ENCODE results near the gene COL6A3. TPM values are rescaled to one million over a fixed set of nuclear protein-coding genes. Genes with fewer than 3 reads are reported as not detected.

COL6A3 gene
- total and polyA plus RNA-seq, 2 of the 13 experiments (the other 11 are each of a cell fraction or from before 2014, with no cell fraction given), result 0.03 TPM; not detected in 1

DNA sequence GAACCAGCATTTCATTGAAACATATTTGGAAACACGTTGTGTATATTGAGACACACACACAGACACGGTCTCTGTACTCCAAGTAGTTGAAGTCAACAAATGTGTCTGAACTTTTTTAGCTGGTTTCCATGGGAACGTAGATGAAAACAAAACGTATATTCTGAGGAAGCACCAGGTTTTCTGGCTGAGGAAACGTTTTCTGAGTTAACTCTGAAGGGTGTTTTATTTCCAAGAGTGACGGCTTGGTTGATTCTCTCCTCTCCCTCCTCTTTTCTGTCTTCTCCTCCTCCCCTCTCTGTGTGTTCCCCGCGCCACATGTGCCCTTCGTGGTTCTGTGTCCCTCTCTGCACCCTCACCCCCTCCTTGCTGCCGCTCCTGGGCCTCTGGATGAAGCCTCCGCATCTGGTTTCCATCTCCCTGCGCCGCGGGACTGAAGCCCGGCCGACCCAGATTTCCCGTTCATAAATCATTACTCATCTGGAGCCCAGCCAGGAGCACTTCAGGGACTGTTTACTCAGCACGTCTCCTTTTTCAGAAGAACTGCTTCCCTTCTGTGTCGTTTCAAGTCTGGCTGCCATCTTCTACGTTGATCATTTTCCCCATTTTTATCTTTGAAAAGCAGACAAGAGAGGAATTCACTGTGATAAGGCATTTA is 122.7 kb downstream of the COL6A3 start (continued):
- no peak for TF ChIP-seq CREM (IDR thresholded peaks at IDR 0.05)
- TF ChIP-seq CREM (CRISPR knock-in tag; IDR thresholded peaks at IDR 0.05), result no peak
- TF ChIP-seq, protein P1, sequence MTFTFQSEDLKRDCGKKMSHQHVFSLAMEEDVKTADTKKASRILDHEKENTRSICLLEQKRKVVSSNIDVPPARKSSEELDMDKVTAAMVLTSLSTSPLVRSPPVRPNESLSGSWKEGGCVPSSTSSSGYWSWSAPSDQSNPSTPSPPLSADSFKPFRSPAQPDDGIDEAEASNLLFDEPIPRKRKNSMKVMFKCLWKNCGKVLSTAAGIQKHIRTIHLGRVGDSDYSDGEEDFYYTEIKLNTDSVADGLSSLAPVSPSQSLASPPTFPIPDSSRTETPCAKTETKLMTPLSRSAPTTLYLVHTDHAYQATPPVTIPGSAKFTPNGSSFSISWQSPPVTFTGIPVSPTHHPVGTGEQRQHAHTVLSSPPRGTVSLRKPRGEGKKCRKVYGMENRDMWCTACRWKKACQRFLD (CRISPR knock-in tag; IDR thresholded peaks at IDR 0.05; ENCODE audit: borderline replicate concordance), result no peak
- TF ChIP-seq, protein P2, sequence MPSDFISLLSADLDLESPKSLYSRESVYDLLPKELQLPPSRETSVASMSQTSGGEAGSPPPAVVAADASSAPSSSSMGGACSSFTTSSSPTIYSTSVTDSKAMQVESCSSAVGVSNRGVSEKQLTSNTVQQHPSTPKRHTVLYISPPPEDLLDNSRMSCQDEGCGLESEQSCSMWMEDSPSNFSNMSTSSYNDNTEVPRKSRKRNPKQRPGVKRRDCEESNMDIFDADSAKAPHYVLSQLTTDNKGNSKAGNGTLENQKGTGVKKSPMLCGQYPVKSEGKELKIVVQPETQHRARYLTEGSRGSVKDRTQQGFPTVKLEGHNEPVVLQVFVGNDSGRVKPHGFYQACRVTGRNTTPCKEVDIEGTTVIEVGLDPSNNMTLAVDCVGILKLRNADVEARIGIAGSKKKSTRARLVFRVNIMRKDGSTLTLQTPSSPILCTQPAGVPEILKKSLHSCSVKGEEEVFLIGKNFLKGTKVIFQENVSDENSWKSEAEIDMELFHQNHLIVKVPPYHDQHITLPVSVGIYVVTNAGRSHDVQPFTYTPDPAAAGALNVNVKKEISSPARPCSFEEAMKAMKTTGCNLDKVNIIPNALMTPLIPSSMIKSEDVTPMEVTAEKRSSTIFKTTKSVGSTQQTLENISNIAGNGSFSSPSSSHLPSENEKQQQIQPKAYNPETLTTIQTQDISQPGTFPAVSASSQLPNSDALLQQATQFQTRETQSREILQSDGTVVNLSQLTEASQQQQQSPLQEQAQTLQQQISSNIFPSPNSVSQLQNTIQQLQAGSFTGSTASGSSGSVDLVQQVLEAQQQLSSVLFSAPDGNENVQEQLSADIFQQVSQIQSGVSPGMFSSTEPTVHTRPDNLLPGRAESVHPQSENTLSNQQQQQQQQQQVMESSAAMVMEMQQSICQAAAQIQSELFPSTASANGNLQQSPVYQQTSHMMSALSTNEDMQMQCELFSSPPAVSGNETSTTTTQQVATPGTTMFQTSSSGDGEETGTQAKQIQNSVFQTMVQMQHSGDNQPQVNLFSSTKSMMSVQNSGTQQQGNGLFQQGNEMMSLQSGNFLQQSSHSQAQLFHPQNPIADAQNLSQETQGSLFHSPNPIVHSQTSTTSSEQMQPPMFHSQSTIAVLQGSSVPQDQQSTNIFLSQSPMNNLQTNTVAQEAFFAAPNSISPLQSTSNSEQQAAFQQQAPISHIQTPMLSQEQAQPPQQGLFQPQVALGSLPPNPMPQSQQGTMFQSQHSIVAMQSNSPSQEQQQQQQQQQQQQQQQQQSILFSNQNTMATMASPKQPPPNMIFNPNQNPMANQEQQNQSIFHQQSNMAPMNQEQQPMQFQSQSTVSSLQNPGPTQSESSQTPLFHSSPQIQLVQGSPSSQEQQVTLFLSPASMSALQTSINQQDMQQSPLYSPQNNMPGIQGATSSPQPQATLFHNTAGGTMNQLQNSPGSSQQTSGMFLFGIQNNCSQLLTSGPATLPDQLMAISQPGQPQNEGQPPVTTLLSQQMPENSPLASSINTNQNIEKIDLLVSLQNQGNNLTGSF (CRISPR knock-in tag; IDR thresholded peaks at IDR 0.05), result no peak
- TF ChIP-seq ZNF780A (CRISPR knock-in tag; IDR thresholded peaks at IDR 0.05), result no peak
- TF ChIP-seq ZNF644 (CRISPR knock-in tag; IDR thresholded peaks at IDR 0.05; ENCODE audit: low read depth), result no peak
- TF ChIP-seq EZH2 (conservative IDR thresholded peaks at IDR 0.05; ENCODE audit: low read depth, low read length), result 0 out of 2 replicates have a peak, but pooled peaks have one; percentile 49
- no peak for TF ChIP-seq ISX (CRISPR knock-in tag; conservative IDR thresholded peaks at IDR 0.05)
- peak; percentile 71 for TF ChIP-seq FOSL2 (CRISPR knock-in tag; IDR thresholded peaks at IDR 0.05)
- TF ChIP-seq, protein P3, sequence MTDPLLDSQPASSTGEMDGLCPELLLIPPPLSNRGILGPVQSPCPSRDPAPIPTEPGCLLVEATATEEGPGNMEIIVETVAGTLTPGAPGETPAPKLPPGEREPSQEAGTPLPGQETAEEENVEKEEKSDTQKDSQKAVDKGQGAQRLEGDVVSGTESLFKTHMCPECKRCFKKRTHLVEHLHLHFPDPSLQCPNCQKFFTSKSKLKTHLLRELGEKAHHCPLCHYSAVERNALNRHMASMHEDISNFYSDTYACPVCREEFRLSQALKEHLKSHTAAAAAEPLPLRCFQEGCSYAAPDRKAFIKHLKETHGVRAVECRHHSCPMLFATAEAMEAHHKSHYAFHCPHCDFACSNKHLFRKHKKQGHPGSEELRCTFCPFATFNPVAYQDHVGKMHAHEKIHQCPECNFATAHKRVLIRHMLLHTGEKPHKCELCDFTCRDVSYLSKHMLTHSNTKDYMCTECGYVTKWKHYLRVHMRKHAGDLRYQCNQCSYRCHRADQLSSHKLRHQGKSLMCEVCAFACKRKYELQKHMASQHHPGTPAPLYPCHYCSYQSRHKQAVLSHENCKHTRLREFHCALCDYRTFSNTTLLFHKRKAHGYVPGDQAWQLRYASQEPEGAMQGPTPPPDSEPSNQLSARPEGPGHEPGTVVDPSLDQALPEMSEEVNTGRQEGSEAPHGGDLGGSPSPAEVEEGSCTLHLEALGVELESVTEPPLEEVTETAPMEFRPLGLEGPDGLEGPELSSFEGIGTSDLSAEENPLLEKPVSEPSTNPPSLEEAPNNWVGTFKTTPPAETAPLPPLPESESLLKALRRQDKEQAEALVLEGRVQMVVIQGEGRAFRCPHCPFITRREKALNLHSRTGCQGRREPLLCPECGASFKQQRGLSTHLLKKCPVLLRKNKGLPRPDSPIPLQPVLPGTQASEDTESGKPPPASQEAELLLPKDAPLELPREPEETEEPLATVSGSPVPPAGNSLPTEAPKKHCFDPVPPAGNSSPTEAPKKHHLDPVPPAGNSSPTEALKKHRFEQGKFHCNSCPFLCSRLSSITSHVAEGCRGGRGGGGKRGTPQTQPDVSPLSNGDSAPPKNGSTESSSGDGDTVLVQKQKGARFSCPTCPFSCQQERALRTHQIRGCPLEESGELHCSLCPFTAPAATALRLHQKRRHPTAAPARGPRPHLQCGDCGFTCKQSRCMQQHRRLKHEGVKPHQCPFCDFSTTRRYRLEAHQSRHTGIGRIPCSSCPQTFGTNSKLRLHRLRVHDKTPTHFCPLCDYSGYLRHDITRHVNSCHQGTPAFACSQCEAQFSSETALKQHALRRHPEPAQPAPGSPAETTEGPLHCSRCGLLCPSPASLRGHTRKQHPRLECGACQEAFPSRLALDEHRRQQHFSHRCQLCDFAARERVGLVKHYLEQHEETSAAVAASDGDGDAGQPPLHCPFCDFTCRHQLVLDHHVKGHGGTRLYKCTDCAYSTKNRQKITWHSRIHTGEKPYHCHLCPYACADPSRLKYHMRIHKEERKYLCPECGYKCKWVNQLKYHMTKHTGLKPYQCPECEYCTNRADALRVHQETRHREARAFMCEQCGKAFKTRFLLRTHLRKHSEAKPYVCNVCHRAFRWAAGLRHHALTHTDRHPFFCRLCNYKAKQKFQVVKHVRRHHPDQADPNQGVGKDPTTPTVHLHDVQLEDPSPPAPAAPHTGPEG (CRISPR knock-in tag; IDR thresholded peaks at IDR 0.05), result 0 out of 2 replicates have a peak, but pooled peaks have one; percentile 42

Measured in HepG2 (cell line).